Body of pancreas (tissue), 4 donors: ENCODE results near the gene PPP4R2. TPM values are rescaled to one million over a fixed set of nuclear protein-coding genes. Genes with fewer than 3 reads are reported as not detected.

ENCODE experiments used
- ATAC-seq: fragments of 150-250 bp; one replicate; pipeline ENCODE4 v1.9.1; 2016
- DNase-seq, 4 donors: peaks; one replicate each; pipeline ENCODE4 v3.0.0-alpha.2; 2019
- H3K27ac ChIP-seq, 4 donors: fragments of 200-600 bp; sonication (generic); 1 replicate in 3 of 4; 2 replicates in 1 of 4; pipeline versions ENCODE4 v1.5.1 to v1.6.1; 2016 to 2019; ENCODE audit warnings: mild to moderate bottlenecking in 1 of 4, mixed read lengths in 1 of 4, moderate library complexity in 1 of 4
- H3K27me3 ChIP-seq, 2 donors: fragments of 200-600 bp; sonication (generic); one replicate each; pipeline ENCODE4 v1.6.0; 2016; ENCODE audit warnings: mild to moderate bottlenecking in 1 of 2
- H3K36me3 ChIP-seq, 2 donors: fragments of 200-600 bp; sonication (generic); replicated peaks in 1 of 2; 2 replicates each; pipeline ENCODE4 v1.5.1; 2016; ENCODE audit warnings: low read depth in 2 of 2; ENCODE audit not compliant: insufficient read depth in 1 of 2
- H3K4me1 ChIP-seq: fragments of 200-600 bp; sonication (generic); one replicate; pipeline ENCODE4 v1.6.0; 2016
- H3K4me3 ChIP-seq, 2 donors: fragments of 200-600 bp; sonication (generic); 1 replicate in 1 of 2; 2 replicates in 1 of 2; pipeline ENCODE4 v1.5.1; 2016 to 2019
- H3K9me3 ChIP-seq, 3 donors: fragments of 200-600 bp; sonication (generic); 1 replicate in 2 of 3; 2 replicates in 1 of 3; pipeline ENCODE4 v1.5.1; 2016
- POLR2A ChIP-seq, 3 donors: fragments of 450-650 bp; IDR thresholded peaks; one replicate each; pipeline ENCODE4 v1.6.1; 2016; ENCODE audit warnings: antibody characterized with exemption in 3 of 3, mild to moderate bottlenecking in 2 of 3
- WGBS, 2 donors: methylation state at CpG; one replicate each; pipeline ENCODE4 v1.1.5; 2017; 5-methylcytosine and 5-hydroxymethylcytosine counted together
- intact Hi-C: fragments of 100-400 bp; cut with DNase I; formaldehyde crosslinking; loops from one replicate; pipeline ENCODE4 v1.15.1; 2023
- total RNA-seq, 2 donors: library from RNA; depleted of rRNA; stranded (reverse); fragments of >200 nt; gene quantifications; one replicate each; pipeline ENCODE4 v1.1.0, GENCODE V29; 2016
- TF ChIP-seq, protein P1 (sequence below), 7 experiments: fragments of 450-650 bp in 4 of 7; fragments of 200-600 bp in 3 of 7; sonication (generic) in 3 of 7; IDR thresholded peaks; one replicate each; pipeline ENCODE4 v1.5.1; 2016 to 2019; ENCODE audit warnings: antibody characterized with exemption in 7 of 7

Gene PPP4R2
- total RNA-seq, 2 donors from 2014 or later, result 21.5 to 28.0 TPM

- intact Hi-C loops, result no loop called here
- Histone ChIP-seq H3K36me3 (no peaks in the 10 kb centered on the region), H3K27me3 (no peaks in the 10 kb centered on the region), H3K9me3 (no peaks in the 10 kb centered on the region), H3K27ac (no peak overlapping the region), H3K4me1 (peaks cover 14% of the 10 kb centered on the region), H3K4me3 (no peak overlapping the region)
- TF ChIP-seq, protein P1, sequence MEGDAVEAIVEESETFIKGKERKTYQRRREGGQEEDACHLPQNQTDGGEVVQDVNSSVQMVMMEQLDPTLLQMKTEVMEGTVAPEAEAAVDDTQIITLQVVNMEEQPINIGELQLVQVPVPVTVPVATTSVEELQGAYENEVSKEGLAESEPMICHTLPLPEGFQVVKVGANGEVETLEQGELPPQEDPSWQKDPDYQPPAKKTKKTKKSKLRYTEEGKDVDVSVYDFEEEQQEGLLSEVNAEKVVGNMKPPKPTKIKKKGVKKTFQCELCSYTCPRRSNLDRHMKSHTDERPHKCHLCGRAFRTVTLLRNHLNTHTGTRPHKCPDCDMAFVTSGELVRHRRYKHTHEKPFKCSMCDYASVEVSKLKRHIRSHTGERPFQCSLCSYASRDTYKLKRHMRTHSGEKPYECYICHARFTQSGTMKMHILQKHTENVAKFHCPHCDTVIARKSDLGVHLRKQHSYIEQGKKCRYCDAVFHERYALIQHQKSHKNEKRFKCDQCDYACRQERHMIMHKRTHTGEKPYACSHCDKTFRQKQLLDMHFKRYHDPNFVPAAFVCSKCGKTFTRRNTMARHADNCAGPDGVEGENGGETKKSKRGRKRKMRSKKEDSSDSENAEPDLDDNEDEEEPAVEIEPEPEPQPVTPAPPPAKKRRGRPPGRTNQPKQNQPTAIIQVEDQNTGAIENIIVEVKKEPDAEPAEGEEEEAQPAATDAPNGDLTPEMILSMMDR (IDR thresholded peaks at IDR 0.05), result no peak
- TF ChIP-seq POLR2A (IDR thresholded peaks at IDR 0.05), result no peak
- no peak for ATAC-seq
- WGBS, 2 donors, result 83 to 91% methylated on average over 4 of the region's 4 CpGs
- no peak for DNase-seq
These were observed 21.7 kb upstream of the PPP4R2 start for GRCh38 chr3:72974956-72975355.

GRCh38 chr3:72976281-72976741, 20.3 kb upstream of the PPP4R2 start:
- no peak for TF ChIP-seq POLR2A (IDR thresholded peaks at IDR 0.05)
- TF ChIP-seq, protein P1 (IDR thresholded peaks at IDR 0.05), result no peak
- intact Hi-C loops, result no loop called here
- no peak for ATAC-seq
- Histone ChIP-seq H3K9me3 (no peaks in the 10 kb centered on the region), H3K27me3 (no peaks in the 10 kb centered on the region), H3K27ac (no peak overlapping the region), H3K4me1 (peaks cover 14% of the 10 kb centered on the region), H3K4me3 (no peak overlapping the region), H3K36me3 (no peaks in the 10 kb centered on the region)
- WGBS, 2 donors, result 62 to 78% methylated on average over 1 of the region's 1 CpG
- DNase-seq, result no peak

- DNase-seq, result no peak
- Histone ChIP-seq H3K4me3 (no peak overlapping the region), H3K36me3 (no peaks in the 10 kb centered on the region), H3K4me1 (peaks cover 14% of the 10 kb centered on the region), H3K27ac (no peak overlapping the region), H3K9me3 (no peaks in the 10 kb centered on the region), H3K27me3 (no peaks in the 10 kb centered on the region)
- ATAC-seq, result no peak
- WGBS, 2 donors, result 86 to 88% methylated on average over 5 of the region's 5 CpGs
- intact Hi-C loops, result no loop called here
- TF ChIP-seq, protein P1 (IDR thresholded peaks at IDR 0.05), result no peak
- TF ChIP-seq POLR2A (IDR thresholded peaks at IDR 0.05), result no peak
These were observed 19.4 kb upstream of the PPP4R2 start for GRCh38 chr3:72977060-72977808.

DNA sequence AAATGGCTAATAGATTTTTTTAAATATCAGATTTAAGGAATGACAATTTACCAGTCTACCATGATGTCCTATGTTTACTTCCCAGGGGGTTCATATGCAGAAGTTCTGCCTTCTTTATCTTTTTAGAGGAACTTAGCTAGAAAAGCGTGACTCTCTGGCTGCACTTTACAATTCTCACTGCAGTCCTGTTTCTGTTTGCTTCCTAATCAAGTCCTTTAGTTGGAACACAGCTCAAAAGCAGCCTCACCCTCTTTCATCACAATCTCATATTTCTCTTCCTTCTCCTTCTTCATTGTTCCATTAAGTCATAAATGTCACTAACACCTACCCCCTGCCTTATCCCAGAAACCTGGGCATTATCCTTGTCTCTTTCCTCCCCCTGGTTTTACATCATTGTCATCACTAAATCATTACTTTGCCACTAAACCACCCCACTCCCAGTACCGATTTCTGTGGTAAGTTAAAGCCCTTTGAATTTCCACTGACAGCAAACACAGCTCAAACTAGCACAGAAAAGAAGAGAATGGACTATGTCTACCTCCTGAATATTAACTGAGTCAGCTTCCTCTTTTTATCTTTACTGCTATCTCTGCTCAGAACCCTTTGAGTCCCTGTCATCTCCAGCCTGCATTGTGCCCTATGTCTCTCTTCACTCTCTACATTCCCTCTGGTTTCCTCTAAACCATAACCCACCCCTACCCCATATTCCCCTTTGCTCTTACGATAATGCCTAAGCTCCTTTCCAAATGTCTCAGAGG, 13.8 kb upstream of the PPP4R2 start:
- Histone ChIP-seq H3K27me3 (no peaks in the 10 kb centered on the region), H3K4me1 (no peaks in the 10 kb centered on the region), H3K4me3 (no peak overlapping the region), H3K9me3 (no peaks in the 10 kb centered on the region), H3K27ac (no peak overlapping the region), H3K36me3 (no peaks in the 10 kb centered on the region)
- 73 to 92% methylated on average over 3 of the region's 3 CpGs for WGBS, 2 donors
- TF ChIP-seq POLR2A (IDR thresholded peaks at IDR 0.05), result no peak
- TF ChIP-seq, protein P1 (IDR thresholded peaks at IDR 0.05), result no peak
- DNase-seq (no peak), ATAC-seq (no peak)
- intact Hi-C loops, result no loop called here
